ENCODE measurements around the gene NUP42. TPM values are rescaled to one million over a fixed set of nuclear protein-coding genes. Genes with fewer than 3 reads are reported as not detected.

NUP42 gene
- total RNA-seq, 1 experiment from 2014 or later: 36.5 TPM

- no peak overlapping the region for H3K56ac ChIP-seq (ENCODE audit: insufficient read length, low read depth, low read length)
- H2AK5ac ChIP-seq (ENCODE audit: insufficient read length, low read length): no peak overlapping the region
- no peak overlapping the region for H3T11ph ChIP-seq (ENCODE audit: low read length)
- H4K91ac ChIP-seq (ENCODE audit: insufficient read length, low read depth, low read length): no peak overlapping the region
- no peak overlapping the region for H2BK120ac ChIP-seq (ENCODE audit: low read depth, low read length, poor library complexity, severe bottlenecking)
- no peak overlapping the region for H2BK15ac ChIP-seq (ENCODE audit: low read depth, low read length)
- Mint-ChIP-seq H3K4me1 (peaks cover 4 to 7% of the 10 kb centered on the region in 2 experiments; a peak in 2 of 4 replicates), H3K9me3 (no peaks in the 10 kb centered on the region), H3K27me3 (ENCODE audit: low read depth) (no peaks in the 10 kb centered on the region), H3K27ac (no peak overlapping the region), H3K36me3 (ENCODE audit: insufficient read depth in 1 of 3, low read depth in 3 of 3) (no peaks in the 10 kb centered on the region), H3K4me3 (no peak overlapping the region)
- no peak overlapping the region for H4K8ac ChIP-seq (replicated peaks; ENCODE audit: insufficient read length, low read depth, low read length)
- H2BK20ac ChIP-seq (ENCODE audit: low read depth, low read length, poor library complexity, severe bottlenecking): no peak overlapping the region
- H3K18ac ChIP-seq (ENCODE audit: insufficient read length, low read depth, low read length): no peak overlapping the region
- no peaks in the 10 kb centered on the region for H3K27me3 ChIP-seq (ENCODE audit: insufficient read depth, low read length)
- no peak for DNase-seq
- no peak overlapping the region for H3K4ac ChIP-seq (ENCODE audit: low read depth, low read length)
- no peak for TF ChIP-seq CTCF (conservative IDR thresholded peaks at IDR 0.05)
- H3K9me3 ChIP-seq (ENCODE audit: control insufficient read depth, low read depth, low read length): no peaks in the 10 kb centered on the region
- H3K4me2 ChIP-seq (ENCODE audit: insufficient read depth, insufficient read length, low read length): no peak overlapping the region
- no peak overlapping the region for H3K27ac ChIP-seq (ENCODE audit: insufficient read length, low read depth, low read length)
- H3K79me1 ChIP-seq (ENCODE audit: insufficient read depth, low read depth, low read length, poor library complexity, severe bottlenecking): no peaks in the 10 kb centered on the region
- H2AFZ ChIP-seq (ENCODE audit: low read length): no peak overlapping the region
- H2BK5ac ChIP-seq (ENCODE audit: insufficient read length, low read length): no peak overlapping the region
- WGBS (ENCODE audit: extremely low coverage, insufficient read length, low lambda C conversion rate): no CpG with 5 or more reads among the region's 3 CpGs
- no peaks in the 10 kb centered on the region for H3K79me2 ChIP-seq (ENCODE audit: insufficient read depth, low read length)
- no peak overlapping the region for H3K9ac ChIP-seq (ENCODE audit: extremely low read depth, insufficient read length, low read length)
- H3K14ac ChIP-seq (ENCODE audit: insufficient read depth, low read length): no peak overlapping the region
- no peak overlapping the region for H4K5ac ChIP-seq (ENCODE audit: insufficient read length, low read depth, low read length)
- H4K20me1 ChIP-seq (ENCODE audit: control insufficient read depth, insufficient read depth, insufficient read length): no peaks in the 10 kb centered on the region
- H3K4me1 ChIP-seq (ENCODE audit: insufficient read depth, low read length): no peaks in the 10 kb centered on the region
- no peaks in the 10 kb centered on the region for H3K23me2 ChIP-seq (ENCODE audit: insufficient read length, low read depth, low read length, poor library complexity, severe bottlenecking)
- H2BK12ac ChIP-seq (ENCODE audit: insufficient read length, low read depth, low read length): no peak overlapping the region
- H3K23ac ChIP-seq (ENCODE audit: insufficient read length, low read depth, low read length): no peak overlapping the region
Observed at GRCh38 chr7:23237000-23237399, 55.2 kb downstream of the NUP42 start.
